Naive thymus-derived CD4-positive, alpha-beta T cell (primary cell): ENCODE results near the gene P2RY8. TPM values are rescaled to one million over a fixed set of nuclear protein-coding genes. Genes with fewer than 3 reads are reported as not detected.

ENCODE experiments used
- ATAC-seq: fragments of 150-1000 bp; cut with Tn5 transposase; 2 replicates; pipeline ENCODE4 v1.10.0; 2021; ENCODE audit warnings: mild to moderate bottlenecking, moderate library complexity
- CTCF ChIA-PET: fragments of 350-600 bp; sonication (Branson Sonifier 250); formaldehyde crosslinking; loops from one replicate; lab custom pipeline; 2021; ENCODE audit warnings: antibody characterized with exemption; lab: Charles Lee
- POLR2A ChIA-PET: fragments of 350-600 bp; sonication (Branson Sonifier 250); formaldehyde crosslinking; loops from one replicate; lab custom pipeline; 2021; ENCODE audit warnings: antibody characterized with exemption, inconsistent platforms; lab: Charles Lee
- DNase-seq, 9 donors: peaks; one replicate each; pipeline versions ENCODE4 v3.0.0 to v3.0.0-alpha.2; 2020 to 2022; ENCODE audit warnings: mixed read lengths in 1 of 9
- H3K27ac ChIP-seq: one replicate; pipeline ENCODE4 v1.7.0; 2013; ENCODE audit warnings: mild to moderate bottlenecking, low read depth, low read length, moderate library complexity
- H3K27me3 ChIP-seq, 2 donors: one replicate each; pipeline ENCODE4 v1.7.0; 2013; ENCODE audit warnings: low read length in 2 of 2, mild to moderate bottlenecking in 2 of 2, moderate library complexity in 2 of 2; ENCODE audit not compliant: control insufficient read depth in 2 of 2, insufficient read depth in 2 of 2
- H3K36me3 ChIP-seq, 3 experiments: 1 replicate in 2 of 3; 2 replicates in 1 of 3; pipeline ENCODE4 v1.7.0; 2013; ENCODE audit warnings: low read length in 3 of 3, mild to moderate bottlenecking in 3 of 3, moderate library complexity in 1 of 3; ENCODE audit not compliant: insufficient read depth in 3 of 3, control insufficient read depth in 2 of 3
- H3K4me1 ChIP-seq, 2 donors: one replicate each; pipeline ENCODE4 v1.7.0; 2013; ENCODE audit warnings: low read length in 2 of 2, mild to moderate bottlenecking in 2 of 2, moderate library complexity in 1 of 2; ENCODE audit not compliant: control insufficient read depth in 2 of 2, insufficient read depth in 2 of 2
- H3K4me3 ChIP-seq: 2 replicates; pipeline ENCODE4 v1.7.0; 2013; ENCODE audit warnings: mild to moderate bottlenecking, low read length
- H3K9me3 ChIP-seq, 3 experiments: 1 replicate in 2 of 3; 2 replicates in 1 of 3; pipeline ENCODE4 v1.7.0; 2013; ENCODE audit warnings: low read length in 3 of 3; ENCODE audit not compliant: control insufficient read depth in 2 of 3
- H3K27ac Mint-ChIP-seq, 9 donors: one replicate each; pipeline ENCODE4 v1.8.0; 2020 to 2022; ENCODE audit warnings: mixed read lengths in 9 of 9, mild to moderate bottlenecking in 8 of 9, moderate library complexity in 5 of 9, inconsistent platforms in 2 of 9
- H3K27me3 Mint-ChIP-seq, 5 donors: one replicate each; pipeline ENCODE4 v1.8.0; 2021 to 2022; ENCODE audit warnings: mixed read lengths in 5 of 5, mild to moderate bottlenecking in 1 of 5
- H3K36me3 Mint-ChIP-seq, 5 donors: one replicate each; pipeline ENCODE4 v1.8.0; 2020 to 2022; ENCODE audit warnings: mixed read lengths in 5 of 5, mild to moderate bottlenecking in 3 of 5, inconsistent platforms in 1 of 5
- H3K4me1 Mint-ChIP-seq, 7 donors: one replicate each; pipeline ENCODE4 v1.8.0; 2020 to 2022; ENCODE audit warnings: mixed read lengths in 7 of 7, mild to moderate bottlenecking in 3 of 7, inconsistent platforms in 1 of 7
- H3K4me3 Mint-ChIP-seq, 10 donors: one replicate each; pipeline ENCODE4 v1.8.0; 2020 to 2022; ENCODE audit warnings: mild to moderate bottlenecking in 10 of 10, mixed read lengths in 10 of 10, moderate library complexity in 6 of 10, inconsistent platforms in 2 of 10
- H3K9me3 Mint-ChIP-seq, 11 donors: one replicate each; pipeline ENCODE4 v1.8.0; 2020 to 2022; ENCODE audit warnings: mixed read lengths in 11 of 11, mild to moderate bottlenecking in 4 of 11, inconsistent platforms in 1 of 11, moderate library complexity in 1 of 11
- intact Hi-C, 2 donors: fragments of 100-400 bp; cut with micrococcal nuclease; formaldehyde crosslinking; loops; one replicate each; pipeline ENCODE4 v1.15.1; 2023
- polyA plus RNA-seq, 2 donors: library from polyadenylated mRNA; unstranded; fragments of 300-500 nt; fragmentation: Illumina TruSeq; gene quantifications; one replicate each; pipeline ENCODE4 v1.2.3, GENCODE V29; 2021
- total RNA-seq, 6 experiments: library from RNA in 5 of 6; stranded (reverse) in 5 of 6; gene quantifications; 1 replicate in 5 of 6; 2 replicates in 1 of 6; pipeline ENCODE4 v1.2.3 and lab custom pipeline; 2021 to 2026

The P2RY8 gene
- total and polyA plus RNA-seq, 7 experiments from 2014 or later = 109 to 277 (median 149) TPM

DNA sequence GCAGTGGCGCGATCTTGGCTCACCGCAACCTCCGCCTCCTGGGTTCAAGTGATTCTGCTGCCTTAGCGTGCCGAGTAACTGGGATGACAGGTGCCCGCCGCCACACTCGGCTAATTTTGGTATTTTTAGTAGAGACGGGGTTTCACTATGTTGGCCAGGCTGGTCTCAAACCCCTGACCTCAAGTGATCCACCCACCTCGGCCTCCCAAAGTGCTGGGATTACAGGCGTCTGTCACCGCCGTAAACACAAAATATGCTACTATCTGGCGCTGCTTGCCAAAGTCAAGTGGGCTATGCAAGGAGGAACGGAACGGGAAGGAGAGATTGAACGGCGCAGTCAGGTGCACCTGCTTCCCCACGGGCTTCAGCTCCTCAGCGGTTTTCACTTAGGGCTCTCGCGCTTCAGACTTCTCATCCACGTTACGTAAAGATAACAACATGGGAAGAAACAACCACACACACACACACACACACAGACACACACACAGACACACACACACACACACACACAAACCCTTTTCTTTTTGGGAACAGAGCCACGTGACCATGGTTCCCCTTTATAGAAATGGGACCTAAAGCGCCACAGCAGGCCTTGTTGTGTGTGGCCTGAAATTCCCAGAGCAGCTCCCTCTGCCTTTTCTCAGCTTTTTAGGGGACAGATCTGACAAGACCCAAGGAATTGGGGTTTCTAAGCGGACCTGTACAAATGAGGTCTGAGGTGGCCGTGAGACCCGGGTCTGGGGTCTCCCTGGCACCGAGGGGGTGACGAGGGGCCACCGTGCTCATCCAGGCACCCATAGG, 1.5 kb downstream of the P2RY8 start:
- intact Hi-C loops = loop anchor here (1.0 to 5.0 kb wide), 12 partner anchors 35 to 1157 kb away; partner anchors contain the start of genes CD99 (in 2 of the 2), AKAP17A (in 1 of the 2) and SLC25A6 (in 1 of the 2)
- H3K9me3 ChIP-seq = no peaks in the 10 kb centered on the region
- H3K27me3 ChIP-seq = no peaks in the 10 kb centered on the region
- H3K4me3 Mint-ChIP-seq = peak overlapping the region; percentile 89 to 99 (median 98)
- H3K4me1 Mint-ChIP-seq = peaks cover 11 to 29% (median 20%) of the 10 kb centered on the region in 7 donors
- H3K36me3 Mint-ChIP-seq = peaks cover 0 to 18% (median 7%) of the 10 kb centered on the region in 5 donors
- H3K27ac ChIP-seq = peak overlapping the region; percentile 88
- peak; percentile 8 for ATAC-seq
- CTCF ChIA-PET = no interaction called here
- DNase-seq = peak in 5 of 9 donors; percentile 29 to 50 (median 37)
- H3K27me3 Mint-ChIP-seq = no peaks in the 10 kb centered on the region
- H3K4me3 ChIP-seq = peak overlapping the region; percentile 81
- POLR2A ChIA-PET = no interaction called here
- peaks cover 0 to 18% (median 5%) of the 10 kb centered on the region in 3 experiments for H3K36me3 ChIP-seq
- H3K9me3 Mint-ChIP-seq = no peaks in the 10 kb centered on the region
- H3K27ac Mint-ChIP-seq = peak overlapping the region; percentile 98 to 100 (median 99)
- H3K4me1 ChIP-seq = peaks cover 14 to 22% of the 10 kb centered on the region in 2 donors

DNA sequence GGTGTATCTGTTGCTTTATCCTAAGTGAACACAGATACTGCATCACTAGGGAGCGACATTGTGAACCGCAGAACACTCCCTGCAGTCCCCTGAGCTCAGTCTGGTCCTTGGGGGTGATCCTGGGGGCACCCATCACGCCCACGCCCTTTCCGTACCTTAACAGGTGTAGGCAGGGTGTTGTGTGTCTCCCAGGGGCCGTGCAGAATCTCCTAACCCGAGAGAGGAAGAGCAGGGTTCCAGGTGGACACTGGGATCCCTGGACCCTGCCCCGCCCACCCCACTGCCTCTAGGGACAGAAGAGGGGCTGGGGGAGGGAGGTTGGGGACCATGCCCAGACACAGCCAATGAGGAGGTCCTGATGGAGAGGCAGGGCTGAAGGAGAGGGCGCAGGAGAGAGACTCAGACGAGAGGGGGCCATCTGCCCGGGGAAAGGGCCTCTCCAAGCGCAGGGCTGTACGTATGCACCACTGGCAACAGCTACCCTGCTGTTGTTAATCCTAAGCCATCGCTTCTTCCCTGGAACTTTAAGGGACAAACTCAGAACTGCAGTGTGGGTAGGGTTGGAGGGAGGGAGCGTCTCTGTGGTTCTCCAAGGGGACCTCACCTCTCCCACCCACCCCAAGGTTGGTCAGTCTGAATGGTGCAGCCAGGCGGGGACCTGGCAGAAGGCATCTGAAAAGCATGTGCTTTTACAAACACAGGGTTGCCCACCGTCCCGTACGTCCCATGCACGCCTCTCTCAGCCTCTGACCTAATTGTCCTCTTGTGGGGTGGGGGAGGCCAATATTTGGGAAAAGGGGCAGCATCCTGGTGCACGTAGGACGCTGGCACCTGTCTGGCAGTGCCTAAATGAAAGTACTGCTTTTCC, 2.5 kb downstream of the P2RY8 start:
- Mint-ChIP-seq H3K27ac (peak overlapping the region; percentile 98 to 100 (median 99)), H3K36me3 (peaks cover 0 to 18% (median 7%) of the 10 kb centered on the region in 5 donors), H3K4me3 (peak overlapping the region; percentile 89 to 99 (median 98)), H3K4me1 (peaks cover 11 to 29% (median 20%) of the 10 kb centered on the region in 7 donors), H3K9me3 (no peaks in the 10 kb centered on the region), H3K27me3 (no peaks in the 10 kb centered on the region)
- CTCF ChIA-PET = no interaction called here
- DNase-seq (peak in 7 of 9 donors; percentile 41 to 54 (median 47)), ATAC-seq (peak; percentile 24)
- POLR2A ChIA-PET = no interaction called here
- H3K4me1 ChIP-seq = peaks cover 17 to 31% of the 10 kb centered on the region in 2 donors
- H3K27me3 ChIP-seq = no peaks in the 10 kb centered on the region
- peak overlapping the region; percentile 81 for H3K4me3 ChIP-seq
- H3K9me3 ChIP-seq = no peaks in the 10 kb centered on the region
- intact Hi-C loops = loop anchor here (1.0 to 5.0 kb wide), 4 partner anchors 52 to 1158 kb away; partner anchors contain the start of gene CD99 (in 1 of the 2)
- peaks cover 0 to 18% (median 5%) of the 10 kb centered on the region in 3 experiments for H3K36me3 ChIP-seq
- H3K27ac ChIP-seq = peak overlapping the region; percentile 88

DNA sequence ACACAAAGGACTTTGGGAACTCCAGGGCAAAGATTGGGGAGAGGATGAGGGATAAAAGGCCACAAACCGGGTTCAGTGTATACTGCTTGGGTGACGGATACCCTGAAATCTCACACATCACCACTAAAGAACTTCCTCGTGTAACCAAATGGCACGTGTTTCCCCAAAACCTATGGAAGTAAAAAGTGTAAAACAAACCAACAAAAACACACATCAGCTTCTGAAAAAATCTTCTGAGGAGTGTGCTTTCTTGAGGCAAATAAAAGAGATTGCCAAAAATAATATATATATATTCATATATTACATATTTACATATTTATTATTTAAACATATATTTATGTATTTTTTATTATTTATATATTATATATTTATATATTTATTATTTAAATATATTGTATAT, 3.9 kb downstream of the P2RY8 start:
- intact Hi-C loops = no loop called here
- Histone ChIP-seq H3K27ac (no peak overlapping the region), H3K9me3 (no peaks in the 10 kb centered on the region), H3K36me3 (peaks cover 2 to 31% (median 5%) of the 10 kb centered on the region in 3 experiments), H3K27me3 (no peaks in the 10 kb centered on the region), H3K4me1 (peaks cover 17 to 43% of the 10 kb centered on the region in 2 donors), H3K4me3 (no peak overlapping the region)
- ATAC-seq = no peak
- Mint-ChIP-seq H3K27ac (peak overlapping the region in 1 of 9 donors; percentile 19), H3K4me1 (peaks cover 11 to 20% (median 17%) of the 10 kb centered on the region in 7 donors), H3K27me3 (no peaks in the 10 kb centered on the region), H3K4me3 (peak overlapping the region in 7 of 10 donors; percentile 13 to 59 (median 46)), H3K36me3 (peaks cover 0 to 16% (median 7%) of the 10 kb centered on the region in 5 donors), H3K9me3 (no peaks in the 10 kb centered on the region)
- ChIA-PET CTCF (no interaction called here), POLR2A (no interaction called here)
- no peak for DNase-seq

DNA sequence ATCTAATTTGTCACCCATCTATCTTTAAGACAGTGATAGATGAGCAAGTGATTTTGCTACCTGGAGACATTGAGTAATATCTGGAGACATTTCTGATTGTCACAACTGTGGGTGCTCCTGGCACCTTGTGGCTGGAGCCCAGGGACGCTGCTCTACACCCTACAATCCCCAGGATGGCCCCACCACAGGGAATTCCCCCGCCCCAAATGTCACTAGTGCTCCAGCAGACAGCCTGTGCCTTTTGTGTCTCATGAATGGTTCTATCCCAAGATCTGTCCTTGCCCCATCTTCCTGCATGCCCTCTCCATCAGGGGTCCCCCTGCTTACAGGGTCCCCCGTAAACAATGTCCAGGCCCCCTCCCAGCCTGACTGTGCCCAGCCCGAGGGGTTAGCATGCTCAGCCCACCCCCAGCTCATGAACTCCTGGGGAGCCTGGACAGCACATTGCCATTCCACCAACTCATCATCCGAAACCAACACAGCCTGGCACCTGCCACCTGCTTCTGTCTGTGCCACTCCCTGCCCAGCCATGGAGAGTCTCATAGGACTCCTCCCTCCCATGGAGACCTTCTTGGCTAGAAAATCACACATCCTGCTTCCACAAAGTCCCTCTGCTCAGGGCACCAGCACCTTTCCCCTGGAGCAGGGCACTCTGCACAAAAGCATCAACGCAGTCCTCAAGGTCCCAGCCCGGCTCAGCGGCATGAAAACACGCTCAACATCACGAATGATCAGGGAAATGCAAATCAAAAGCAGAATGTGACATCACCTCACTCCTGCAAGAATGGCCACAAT, 5.7 kb downstream of the P2RY8 start:
- no peaks in the 10 kb centered on the region for H3K27me3 Mint-ChIP-seq
- peak overlapping the region; percentile 22 for H3K4me3 ChIP-seq
- DNase-seq (peak in 1 of 9 donors; percentile 51), ATAC-seq (no peak)
- no peaks in the 10 kb centered on the region for H3K27me3 ChIP-seq
- H3K4me3 Mint-ChIP-seq = no peak overlapping the region
- ChIA-PET CTCF (no interaction called here), POLR2A (no interaction called here)
- H3K27ac Mint-ChIP-seq = no peak overlapping the region
- peaks cover 27 to 44% of the 10 kb centered on the region in 2 donors for H3K4me1 ChIP-seq
- H3K4me1 Mint-ChIP-seq = peaks cover 3 to 10% (median 8%) of the 10 kb centered on the region in 7 donors
- no peak overlapping the region for H3K27ac ChIP-seq
- no peaks in the 10 kb centered on the region for H3K9me3 Mint-ChIP-seq
- H3K36me3 ChIP-seq = peaks cover 2 to 27% (median 5%) of the 10 kb centered on the region in 3 experiments
- peaks cover 0 to 16% (median 7%) of the 10 kb centered on the region in 5 donors for H3K36me3 Mint-ChIP-seq
- H3K9me3 ChIP-seq = no peaks in the 10 kb centered on the region
- intact Hi-C loops = no loop called here

DNA sequence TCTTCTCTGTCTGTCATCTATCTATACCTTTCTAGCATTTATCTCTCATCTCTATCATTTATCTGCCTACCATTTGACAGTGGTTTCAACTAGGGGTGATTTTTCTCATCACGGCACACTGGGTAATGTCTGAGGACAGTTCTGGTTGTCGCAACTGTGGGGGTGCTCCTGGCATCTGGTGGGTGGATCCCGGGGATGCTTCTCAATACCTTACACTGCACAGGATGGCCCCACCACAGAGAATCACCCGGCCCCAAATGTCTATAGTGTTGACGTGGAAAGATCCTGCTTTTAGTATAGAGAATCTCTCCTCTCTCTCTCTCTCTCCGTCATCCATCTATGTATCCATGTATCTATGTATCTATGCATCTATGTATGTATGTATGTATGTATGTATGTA, 7.2 kb downstream of the P2RY8 start:
- Mint-ChIP-seq H3K27ac (no peak overlapping the region), H3K36me3 (peaks cover 0 to 9% (median 4%) of the 10 kb centered on the region in 5 donors), H3K9me3 (no peaks in the 10 kb centered on the region), H3K4me3 (no peak overlapping the region), H3K4me1 (peaks cover 3 to 10% (median 8%) of the 10 kb centered on the region in 7 donors), H3K27me3 (no peaks in the 10 kb centered on the region)
- ChIA-PET POLR2A (no interaction called here), CTCF (no interaction called here)
- Histone ChIP-seq H3K27me3 (no peaks in the 10 kb centered on the region), H3K27ac (no peak overlapping the region), H3K9me3 (no peaks in the 10 kb centered on the region), H3K4me3 (no peak overlapping the region), H3K4me1 (peaks cover 27 to 44% of the 10 kb centered on the region in 2 donors), H3K36me3 (peaks cover 2 to 26% (median 5%) of the 10 kb centered on the region in 3 experiments)
- no peak for ATAC-seq
- DNase-seq = peak in 1 of 9 donors; percentile 11
- intact Hi-C loops = no loop called here

DNA sequence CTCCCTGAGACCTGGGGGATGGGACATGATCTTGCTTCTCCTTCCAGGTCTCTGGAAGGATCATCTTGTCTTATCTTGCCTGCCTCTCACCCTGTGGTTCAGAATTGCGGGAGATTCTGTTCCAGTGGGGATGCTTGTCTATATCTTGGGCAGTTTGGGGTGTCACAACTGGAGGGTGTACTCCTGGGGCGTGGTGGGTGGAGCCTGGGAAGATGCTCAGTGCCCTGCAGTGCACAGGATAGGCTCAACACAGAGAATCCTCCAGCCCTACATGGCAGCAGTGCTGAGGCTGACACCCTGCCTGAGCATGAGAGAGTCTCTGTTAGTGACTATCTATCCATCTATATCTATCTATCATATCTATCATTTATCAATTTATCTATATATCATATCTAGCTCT, 7.7 kb downstream of the P2RY8 start:
- H3K27ac Mint-ChIP-seq = no peak overlapping the region
- H3K4me1 ChIP-seq = peaks cover 27 to 44% of the 10 kb centered on the region in 2 donors
- ATAC-seq = peak; percentile 47

More for the DNA sequence above, 7.7 kb downstream of the P2RY8 start:
- DNase-seq = peak in 1 of 9 donors; percentile 16
- Histone ChIP-seq H3K9me3 (no peaks in the 10 kb centered on the region), H3K27ac (no peak overlapping the region), H3K27me3 (no peaks in the 10 kb centered on the region), H3K4me3 (no peak overlapping the region), H3K36me3 (peaks cover 2 to 27% (median 5%) of the 10 kb centered on the region in 3 experiments)
- Mint-ChIP-seq H3K36me3 (peaks cover 0 to 9% (median 4%) of the 10 kb centered on the region in 5 donors), H3K27me3 (no peaks in the 10 kb centered on the region), H3K4me1 (peaks cover 3 to 10% (median 8%) of the 10 kb centered on the region in 7 donors), H3K4me3 (no peak overlapping the region), H3K9me3 (no peaks in the 10 kb centered on the region)
- intact Hi-C loops = no loop called here
- ChIA-PET POLR2A (no interaction called here), CTCF (no interaction called here)
